Dendritic cell treated with granulocyte-macrophage colony-stimulating factor and Interleukin-4, amounts not matched to agents 40 ng/mL and 50 ng/mL, for 4 days (primary cell): Measurements from ENCODE around the gene RMDN2.
"Not testable (repeated sequence)": the region's sequence is repeated elsewhere in the genome, so short reads cannot be mapped to it uniquely, and the experiment has no call there.

Experiments used
- H3K27ac Mint-ChIP-seq: one replicate; pipeline ENCODE4 v1.8.0; 2022; ENCODE audit warnings: mild to moderate bottlenecking, mixed read lengths
- H3K27me3 Mint-ChIP-seq: one replicate; pipeline ENCODE4 v1.8.0; 2022; ENCODE audit warnings: mild to moderate bottlenecking, mixed read lengths
- H3K36me3 Mint-ChIP-seq: one replicate; pipeline ENCODE4 v1.8.0; 2022; ENCODE audit warnings: low read depth, mixed read lengths
- H3K4me1 Mint-ChIP-seq: one replicate; pipeline ENCODE4 v1.8.0; 2022; ENCODE audit warnings: low read depth, mixed read lengths
- H3K4me3 Mint-ChIP-seq: one replicate; pipeline ENCODE4 v1.8.0; 2022; ENCODE audit warnings: mild to moderate bottlenecking, moderate library complexity, mixed read lengths
- H3K9me3 Mint-ChIP-seq: one replicate; pipeline ENCODE4 v1.8.0; 2022; ENCODE audit warnings: mixed read lengths
- intact Hi-C: fragments of 100-400 bp; cut with micrococcal nuclease; formaldehyde crosslinking; loops from one replicate; pipeline ENCODE4 v1.15.0; 2022

RMDN2 gene

GRCh38 chr2:38000485-38001222 lies 75.6 kb downstream of the RMDN2 start:
- Mint-ChIP-seq H3K36me3 (peaks cover 26% of the 10 kb centered on the region), H3K4me3 (no peak overlapping the region), H3K27ac (no peak overlapping the region), H3K27me3 (no peaks in the 10 kb centered on the region), H3K4me1 (no peaks in the 10 kb centered on the region), H3K9me3 (peaks cover 8% of the 10 kb centered on the region)
- intact Hi-C loops, result loop anchor here (5.0 kb wide), 1 partner anchor 37 kb away; no protein-coding TSS in a partner anchor

GRCh38 chr2:38010187-38010586 lies 85.1 kb downstream of the RMDN2 start:
- H3K27me3 Mint-ChIP-seq, H3K27ac Mint-ChIP-seq, H3K4me3 Mint-ChIP-seq, H3K9me3 Mint-ChIP-seq, H3K4me1 Mint-ChIP-seq, intact Hi-C loops: not testable (repeated sequence)
- peaks cover 42% of the 10 kb centered on the region for H3K36me3 Mint-ChIP-seq

- no peaks in the 10 kb centered on the region for H3K27me3 Mint-ChIP-seq
- H3K4me1 Mint-ChIP-seq, result peaks cover 5% of the 10 kb centered on the region
- H3K4me3 Mint-ChIP-seq, result no peak overlapping the region
- intact Hi-C loops, result no loop called here
- no peak overlapping the region for H3K27ac Mint-ChIP-seq
- H3K36me3 Mint-ChIP-seq, result peaks cover 42% of the 10 kb centered on the region
- H3K9me3 Mint-ChIP-seq, result peaks cover 6% of the 10 kb centered on the region
Observed at GRCh38 chr2:38010995-38011394, 85.9 kb downstream of the RMDN2 start.

- Mint-ChIP-seq H3K4me1 (peaks cover 11% of the 10 kb centered on the region), H3K27me3 (no peaks in the 10 kb centered on the region), H3K36me3 (peaks cover 38% of the 10 kb centered on the region), H3K27ac (no peak overlapping the region), H3K4me3 (no peak overlapping the region), H3K9me3 (peaks cover 6% of the 10 kb centered on the region)
- intact Hi-C loops, result no loop called here
Observed at GRCh38 chr2:38013158-38013752, 88.2 kb downstream of the RMDN2 start.

- H3K9me3 Mint-ChIP-seq, result no peaks in the 10 kb centered on the region
- peaks cover 14% of the 10 kb centered on the region for H3K36me3 Mint-ChIP-seq
- H3K27me3 Mint-ChIP-seq, result peaks cover 1% of the 10 kb centered on the region
- intact Hi-C loops, result no loop called here
- no peak overlapping the region for H3K4me3 Mint-ChIP-seq
- H3K27ac Mint-ChIP-seq, result no peak overlapping the region
- peaks cover 11% of the 10 kb centered on the region for H3K4me1 Mint-ChIP-seq
Observed at GRCh38 chr2:38016219-38016618, 91.1 kb downstream of the RMDN2 start.

GRCh38 chr2:38017836-38018235 lies 92.7 kb downstream of the RMDN2 start:
- intact Hi-C loops, result no loop called here
- Mint-ChIP-seq H3K4me3 (no peak overlapping the region), H3K36me3 (peaks cover 7% of the 10 kb centered on the region), H3K27ac (no peak overlapping the region), H3K4me1 (peaks cover 11% of the 10 kb centered on the region), H3K27me3 (peaks cover 3% of the 10 kb centered on the region), H3K9me3 (no peaks in the 10 kb centered on the region)

- H3K9me3 Mint-ChIP-seq, intact Hi-C loops, H3K36me3 Mint-ChIP-seq, H3K4me3 Mint-ChIP-seq, H3K27ac Mint-ChIP-seq, H3K27me3 Mint-ChIP-seq: not testable (repeated sequence)
- H3K4me1 Mint-ChIP-seq, result peaks cover 11% of the 10 kb centered on the region
Observed at GRCh38 chr2:38020359-38021069, 95.4 kb downstream of the RMDN2 start.

GRCh38 chr2:38021589-38021988 lies 96.5 kb downstream of the RMDN2 start:
- Mint-ChIP-seq H3K27me3 (peaks cover 10% of the 10 kb centered on the region), H3K4me3 (no peak overlapping the region), H3K4me1 (no peaks in the 10 kb centered on the region), H3K36me3 (peaks cover 7% of the 10 kb centered on the region), H3K9me3 (no peaks in the 10 kb centered on the region), H3K27ac (no peak overlapping the region)
- intact Hi-C loops, result no loop called here

- H3K36me3 Mint-ChIP-seq, result no peaks in the 10 kb centered on the region
- no peak overlapping the region for H3K4me3 Mint-ChIP-seq
- intact Hi-C loops, result no loop called here
- H3K27ac Mint-ChIP-seq, result no peak overlapping the region
- H3K27me3 Mint-ChIP-seq, result peaks cover 15% of the 10 kb centered on the region
- H3K4me1 Mint-ChIP-seq, result no peaks in the 10 kb centered on the region
- no peaks in the 10 kb centered on the region for H3K9me3 Mint-ChIP-seq
Observed at GRCh38 chr2:38026846-38027245, 101.8 kb downstream of the RMDN2 start.

- Mint-ChIP-seq H3K4me1 (no peaks in the 10 kb centered on the region), H3K27me3 (peaks cover 25% of the 10 kb centered on the region), H3K9me3 (no peaks in the 10 kb centered on the region), H3K27ac (no peak overlapping the region), H3K4me3 (no peak overlapping the region), H3K36me3 (no peaks in the 10 kb centered on the region)
- intact Hi-C loops, result no loop called here
Observed at GRCh38 chr2:38028829-38029228, 103.7 kb downstream of the RMDN2 start.

GRCh38 chr2:38029512-38029911 lies 104.4 kb downstream of the RMDN2 start:
- Mint-ChIP-seq H3K9me3 (no peaks in the 10 kb centered on the region), H3K27ac (no peak overlapping the region), H3K4me1 (no peaks in the 10 kb centered on the region), H3K4me3 (no peak overlapping the region), H3K27me3 (peaks cover 29% of the 10 kb centered on the region), H3K36me3 (no peaks in the 10 kb centered on the region)
- intact Hi-C loops, result no loop called here

GRCh38 chr2:38030635-38031355 lies 105.7 kb downstream of the RMDN2 start:
- Mint-ChIP-seq H3K9me3 (no peaks in the 10 kb centered on the region), H3K27me3 (peaks cover 34% of the 10 kb centered on the region), H3K4me3 (no peak overlapping the region), H3K4me1 (peaks cover 3% of the 10 kb centered on the region), H3K27ac (no peak overlapping the region), H3K36me3 (no peaks in the 10 kb centered on the region)
- intact Hi-C loops, result no loop called here

GRCh38 chr2:38032946-38033345 lies 107.9 kb downstream of the RMDN2 start:
- Mint-ChIP-seq H3K36me3 (no peaks in the 10 kb centered on the region), H3K27ac (no peak overlapping the region), H3K4me3 (no peak overlapping the region), H3K4me1 (peaks cover 9% of the 10 kb centered on the region), H3K27me3 (peaks cover 52% of the 10 kb centered on the region), H3K9me3 (no peaks in the 10 kb centered on the region)
- intact Hi-C loops, result no loop called here

GRCh38 chr2:38033646-38034045 lies 108.6 kb downstream of the RMDN2 start:
- Mint-ChIP-seq H3K36me3 (no peaks in the 10 kb centered on the region), H3K9me3 (no peaks in the 10 kb centered on the region), H3K4me1 (peaks cover 14% of the 10 kb centered on the region), H3K27ac (no peak overlapping the region), H3K4me3 (no peak overlapping the region), H3K27me3 (peaks cover 55% of the 10 kb centered on the region)
- intact Hi-C loops, result no loop called here
